ENCODE measurements around the gene RPL28.

The RPL28 gene

DNA sequence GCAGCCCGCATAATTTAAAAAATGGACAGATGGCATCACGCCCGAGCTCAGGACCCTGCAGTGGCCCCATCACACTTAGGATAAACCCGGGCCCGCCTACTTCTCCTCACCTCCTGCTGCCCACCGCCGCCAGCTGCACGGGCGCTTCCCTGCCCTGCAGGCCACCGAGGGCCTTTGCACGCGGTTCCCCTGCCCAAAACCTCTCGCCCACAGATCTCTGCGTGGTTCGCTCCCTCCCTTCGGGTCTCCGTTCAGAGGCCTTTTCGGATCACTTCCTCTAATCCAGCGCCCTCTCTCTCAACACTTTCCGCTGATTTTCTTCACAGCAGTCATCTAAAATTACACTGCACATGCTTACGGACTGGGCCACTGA lies 55.6 kb downstream of the RPL28 start:
- DNase-seq (ENCODE audit: low read depth), result no peak
- TF ChIP-seq CTCF (IDR thresholded peaks at IDR 0.05; ENCODE audit: control insufficient read depth, extremely low read depth, insufficient read depth), result no peak
- H3K4me3 ChIP-seq (ENCODE audit: low read depth, low read length), result no peak overlapping the region

DNA sequence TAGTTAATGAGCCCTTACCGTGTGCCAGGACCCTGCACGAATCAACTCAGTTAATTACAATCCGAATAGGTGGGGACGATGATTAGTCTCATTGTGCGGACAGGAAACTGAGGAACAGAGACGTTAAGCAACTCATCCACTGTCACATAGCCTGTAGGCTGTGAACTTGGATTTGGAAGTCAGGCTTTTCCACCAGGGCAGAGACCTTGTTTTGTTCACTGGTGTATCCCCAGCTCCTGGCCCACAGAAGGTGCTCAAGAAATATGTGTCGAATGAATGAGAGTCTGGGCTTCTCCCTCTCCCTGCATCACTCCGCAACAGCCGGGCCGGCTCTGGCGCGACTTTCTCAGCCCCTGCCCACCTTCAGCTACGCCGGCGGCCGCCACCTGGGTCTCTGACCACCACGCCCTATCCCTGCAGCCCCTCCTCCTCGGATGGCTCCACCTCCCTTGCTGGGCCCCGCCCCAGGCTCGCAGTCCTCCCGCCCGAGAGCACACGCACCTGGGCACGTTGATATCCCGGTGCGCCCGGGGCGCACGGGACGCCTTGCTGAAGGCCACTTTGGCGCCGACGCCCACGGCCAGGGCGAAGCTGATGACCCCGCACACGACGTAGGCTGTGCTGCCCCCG lies 56.1 kb downstream of the RPL28 start:
- no peak for DNase-seq (ENCODE audit: low read depth)
- TF ChIP-seq CTCF (IDR thresholded peaks at IDR 0.05; ENCODE audit: control insufficient read depth, extremely low read depth, insufficient read depth), result no peak
- H3K4me3 ChIP-seq (ENCODE audit: low read depth, low read length), result no peak overlapping the region

DNA sequence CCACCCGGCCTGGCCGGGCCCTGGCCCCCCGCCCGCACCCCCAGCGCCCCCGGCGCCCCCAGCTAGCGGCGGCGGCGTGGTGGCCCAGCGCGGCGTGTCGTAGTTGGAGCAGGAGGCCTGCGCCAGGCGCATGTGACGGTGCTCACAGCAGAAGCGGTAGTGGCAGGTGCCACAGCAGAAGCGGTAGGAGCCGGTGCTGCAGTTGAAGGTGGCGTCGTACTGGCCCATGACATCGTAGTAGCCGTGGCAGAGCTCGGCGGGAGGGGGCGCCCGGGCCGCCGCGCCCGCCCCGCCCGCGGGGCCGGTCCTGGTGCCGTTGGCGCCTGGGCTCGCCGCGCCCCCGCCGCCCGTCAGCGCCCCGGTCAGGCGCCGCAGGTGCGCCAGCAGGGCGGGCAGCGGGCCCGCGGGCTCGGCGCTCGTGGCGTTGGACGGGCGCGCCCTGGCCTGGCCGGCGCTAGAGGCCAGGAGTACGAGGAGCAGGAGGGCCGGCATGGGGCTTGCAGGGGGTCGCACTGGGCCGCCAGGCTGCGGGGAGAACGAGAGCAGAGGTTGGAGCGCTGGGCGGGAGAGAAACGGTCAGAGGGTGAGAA lies 56.7 kb downstream of the RPL28 start:
- H3K4me3 ChIP-seq (ENCODE audit: low read depth, low read length), result no peak overlapping the region
- no peak for TF ChIP-seq CTCF (IDR thresholded peaks at IDR 0.05; ENCODE audit: control insufficient read depth, extremely low read depth, insufficient read depth)
- DNase-seq (ENCODE audit: low read depth), result no peak

DNA sequence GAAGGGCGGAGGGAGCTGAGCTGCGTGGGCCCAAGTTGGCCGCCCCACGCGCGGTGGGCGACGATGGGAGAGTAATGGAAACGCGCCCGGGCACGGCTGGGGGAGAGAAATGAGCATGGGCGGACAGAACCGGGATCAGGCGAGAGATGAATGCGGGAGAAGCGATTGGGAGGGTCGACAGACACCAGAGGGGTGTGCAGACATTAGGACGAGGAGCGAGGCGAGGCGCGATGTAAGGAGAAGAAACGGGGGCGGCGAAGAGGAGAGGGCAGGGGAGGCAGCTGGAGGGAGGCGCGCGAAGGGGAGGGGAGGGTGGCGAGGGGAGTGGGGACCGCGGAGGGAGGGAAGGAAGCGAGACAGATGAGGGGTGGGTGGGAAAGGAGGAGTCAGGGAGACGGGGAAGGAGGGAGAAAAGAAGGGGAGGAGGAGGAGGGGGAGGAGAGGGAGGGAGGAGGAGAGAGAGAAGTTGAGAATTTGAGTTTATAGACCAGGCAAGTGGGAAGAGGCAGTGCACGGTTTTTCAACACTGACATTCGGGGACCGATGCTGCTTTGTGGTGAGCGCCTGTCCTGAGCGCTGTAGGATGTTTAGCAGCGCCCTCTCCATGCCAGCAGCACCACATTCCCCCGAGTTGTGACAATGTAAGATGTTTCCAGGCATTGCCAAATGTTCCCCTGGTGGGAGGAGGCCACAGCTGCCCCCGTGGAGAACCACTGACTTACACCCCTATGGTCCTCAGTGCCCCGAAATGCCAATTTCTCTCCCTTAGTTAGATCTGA lies 57.5 kb downstream of the RPL28 start, which contains the start of gene SHISA7:
Gene SHISA7 (minus strand): TSS at position 256 of the 779 bp plus-strand sequence. CDS start 437 bp downstream, outside the sequence.
- H3K4me3 ChIP-seq (ENCODE audit: low read depth, low read length), result no peak within 1 kb of the TSS
- no peak for DNase-seq (ENCODE audit: low read depth)
- TF ChIP-seq CTCF (IDR thresholded peaks at IDR 0.05; ENCODE audit: control insufficient read depth, extremely low read depth, insufficient read depth), result no peak

DNA sequence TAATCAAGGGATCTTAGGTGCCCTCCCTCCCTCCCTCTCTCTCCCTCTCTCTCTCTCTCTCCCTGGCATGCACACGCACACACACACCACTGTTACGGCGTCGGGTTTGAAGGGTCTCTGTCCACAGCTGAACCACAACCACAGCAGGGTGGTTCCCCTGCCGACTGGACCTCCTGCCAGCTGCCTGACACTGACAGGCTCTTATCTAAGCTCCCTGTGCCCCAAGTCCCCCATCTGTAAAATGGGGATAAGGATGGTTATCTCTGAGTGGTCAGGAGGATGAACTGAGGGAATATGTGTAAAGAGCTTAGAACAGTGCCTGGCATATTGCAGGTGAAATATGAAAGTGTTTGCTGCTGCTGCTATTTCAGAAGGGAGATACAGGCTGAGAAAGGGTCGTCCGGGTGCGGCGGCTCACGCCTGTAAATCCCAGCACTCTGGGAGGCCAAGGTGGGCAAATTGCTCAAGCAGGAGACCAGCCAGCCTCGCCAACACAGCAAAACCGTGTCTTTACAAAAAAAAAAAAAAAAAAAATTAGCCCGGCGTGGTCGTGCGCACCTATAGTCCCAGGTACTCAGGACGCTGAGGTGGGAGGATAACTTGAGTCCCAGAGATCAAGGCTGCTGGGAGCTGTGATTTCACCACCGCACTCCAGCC lies 58.2 kb downstream of the RPL28 start:
- DNase-seq (ENCODE audit: low read depth), result no peak
- TF ChIP-seq CTCF (IDR thresholded peaks at IDR 0.05; ENCODE audit: control insufficient read depth, extremely low read depth, insufficient read depth), result no peak
- no peak overlapping the region for H3K4me3 ChIP-seq (ENCODE audit: low read depth, low read length)

GRCh38 chr19:55444646-55445045 lies 58.9 kb downstream of the RPL28 start:
- H3K4me3 ChIP-seq (ENCODE audit: low read depth, low read length), result no peak overlapping the region
- no peak for TF ChIP-seq CTCF (IDR thresholded peaks at IDR 0.05; ENCODE audit: control insufficient read depth, extremely low read depth, insufficient read depth)
- no peak for DNase-seq (ENCODE audit: low read depth)
